GM19025 (cell line): ENCODE results near the gene PYGO2.
A peak's percentile ranks its signal among the peaks of the same experiment; 100 is the strongest.
"Not testable (repeated sequence)": the region's sequence is repeated elsewhere in the genome, so short reads cannot be mapped to it uniquely, and the experiment has no call there.

Source experiments
- ATAC-seq: cut with Tn5 transposase; IDR thresholded peaks from one replicate; pipeline ENCODE4 v1.9.1; 2021; ENCODE audit warnings: mild to moderate bottlenecking, low read depth, moderate library complexity; ENCODE audit not compliant: unreplicated experiment

The PYGO2 gene

DNA sequence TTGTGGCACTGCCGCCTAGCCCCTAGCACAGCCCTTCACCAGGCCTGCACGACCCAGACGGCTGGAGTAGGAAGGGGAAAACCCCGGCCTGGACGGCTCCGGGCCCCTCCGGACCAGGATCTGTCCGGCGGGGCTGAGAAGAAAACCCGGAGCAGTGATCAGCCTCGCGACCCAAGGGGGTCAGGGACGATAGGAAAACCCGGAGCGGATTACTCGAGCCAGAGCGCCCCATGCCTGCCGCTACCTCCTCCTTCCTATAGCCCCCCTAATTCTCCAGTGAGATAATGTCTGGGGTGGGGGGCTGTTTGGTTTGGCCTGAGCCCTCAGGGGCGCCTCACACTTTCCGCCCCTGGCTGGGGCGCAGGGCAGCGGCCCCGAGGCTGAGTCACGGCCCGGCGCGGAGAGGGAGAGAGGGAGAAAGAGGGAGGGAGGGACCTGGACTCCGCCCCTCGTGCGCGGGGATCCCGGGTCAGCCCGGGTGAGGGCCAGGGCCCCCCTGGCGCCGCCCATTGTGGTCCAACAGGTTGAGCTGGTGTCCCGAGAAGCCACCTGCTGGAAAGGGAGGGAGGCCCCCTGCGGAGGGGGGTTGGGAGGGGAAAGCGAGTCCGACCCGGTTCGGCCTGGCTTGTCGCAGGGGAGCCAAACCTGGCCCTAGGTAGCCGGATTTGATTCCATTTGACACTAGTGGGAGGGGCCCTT is 39.3 kb upstream of the PYGO2 start:
- ATAC-seq: peak; percentile 31

DNA sequence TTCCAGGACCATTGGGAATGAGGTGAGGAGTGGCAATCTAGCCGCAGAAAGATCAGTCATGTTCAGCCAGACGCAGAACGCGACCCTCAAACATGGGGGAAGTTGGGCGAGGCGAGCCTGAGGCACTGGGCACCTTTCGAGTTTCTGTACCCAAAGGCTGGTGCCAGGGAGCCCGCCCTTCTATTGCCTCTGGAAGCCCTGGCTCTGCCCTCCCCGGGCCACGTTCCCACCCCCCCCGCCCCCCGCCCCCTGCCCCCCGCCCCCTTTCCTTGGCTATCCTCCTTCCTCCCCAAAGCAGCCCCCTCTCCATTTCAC is 38.8 kb upstream of the PYGO2 start:
- no peak for ATAC-seq

DNA sequence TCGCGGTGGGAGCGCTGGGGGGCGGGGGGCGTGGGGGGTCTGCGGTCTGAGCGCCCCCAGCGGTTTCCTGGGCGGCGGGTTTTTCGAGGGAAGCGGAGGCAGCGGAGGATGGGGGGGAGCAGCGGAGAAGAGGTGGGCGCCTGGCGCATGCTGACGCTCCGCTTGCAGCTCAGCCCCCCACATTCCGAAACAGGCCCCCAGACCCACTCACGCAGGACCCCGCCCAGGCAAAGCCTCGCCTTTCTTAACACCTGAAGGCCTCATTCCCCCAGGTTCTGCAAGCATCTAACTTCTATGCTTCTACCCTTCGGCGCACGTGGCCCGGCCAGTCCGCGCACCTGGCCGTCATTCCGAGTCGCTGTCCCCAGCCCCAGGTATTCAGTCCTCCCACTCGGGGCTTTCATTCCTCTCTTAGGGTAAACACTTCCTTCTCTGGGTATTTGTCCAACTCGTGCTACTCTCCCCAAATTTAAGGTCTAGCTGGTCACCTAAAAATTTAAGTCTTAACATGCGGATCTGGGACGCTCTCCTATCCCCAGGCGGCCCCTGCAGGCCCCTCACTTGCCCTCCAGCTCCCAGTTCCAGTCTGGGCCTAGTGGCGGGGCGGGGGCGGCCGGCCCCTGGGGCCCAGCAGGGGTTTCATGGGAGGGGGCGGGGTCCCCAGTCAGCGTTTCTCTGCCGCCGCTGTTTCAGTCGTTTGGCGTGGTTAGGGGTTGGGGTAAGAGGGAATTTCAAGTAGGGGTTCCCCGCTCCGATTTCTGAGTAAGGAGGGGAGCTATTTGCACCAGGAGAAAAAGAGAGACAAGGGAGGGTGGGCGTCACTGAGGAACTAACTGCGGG is 38.2 kb upstream of the PYGO2 start:
- ATAC-seq: no peak

DNA sequence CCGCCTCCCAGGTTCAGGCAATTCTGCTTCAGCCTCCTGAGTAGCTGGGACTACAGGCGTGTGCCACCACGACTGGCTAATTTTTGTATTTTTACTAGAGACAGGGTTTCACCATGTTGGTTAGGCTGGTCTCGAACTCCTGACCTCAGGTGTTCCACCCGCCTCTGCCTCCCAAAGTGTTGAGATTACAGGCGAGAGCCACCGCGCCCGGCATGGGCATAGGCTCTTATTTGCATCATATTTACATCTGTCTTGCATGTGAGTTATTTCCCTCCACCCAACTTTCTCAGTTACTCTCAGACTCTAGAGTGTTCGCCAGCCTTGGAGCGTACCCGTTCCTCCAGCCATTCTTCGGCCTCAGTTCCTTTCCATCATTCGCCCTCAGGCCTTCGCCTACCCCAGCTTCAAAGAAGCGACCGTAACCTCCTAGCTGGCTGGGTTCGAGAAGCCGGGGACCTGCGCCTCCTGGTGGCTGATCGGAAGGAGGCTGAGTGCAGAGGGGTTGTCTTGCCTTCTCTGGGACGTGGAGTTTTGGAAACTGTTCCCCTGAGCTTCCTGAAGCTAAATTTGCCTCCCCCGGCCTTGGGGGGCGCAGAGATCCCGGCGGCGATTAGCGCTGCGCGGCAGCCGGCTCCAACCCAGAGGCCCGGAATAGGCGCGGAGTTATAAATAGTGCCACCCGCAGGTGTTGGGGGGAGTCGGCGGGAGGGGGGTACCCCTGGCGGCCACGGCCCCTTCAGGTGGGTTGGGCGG is 37.4 kb upstream of the PYGO2 start:
- ATAC-seq: no peak

DNA sequence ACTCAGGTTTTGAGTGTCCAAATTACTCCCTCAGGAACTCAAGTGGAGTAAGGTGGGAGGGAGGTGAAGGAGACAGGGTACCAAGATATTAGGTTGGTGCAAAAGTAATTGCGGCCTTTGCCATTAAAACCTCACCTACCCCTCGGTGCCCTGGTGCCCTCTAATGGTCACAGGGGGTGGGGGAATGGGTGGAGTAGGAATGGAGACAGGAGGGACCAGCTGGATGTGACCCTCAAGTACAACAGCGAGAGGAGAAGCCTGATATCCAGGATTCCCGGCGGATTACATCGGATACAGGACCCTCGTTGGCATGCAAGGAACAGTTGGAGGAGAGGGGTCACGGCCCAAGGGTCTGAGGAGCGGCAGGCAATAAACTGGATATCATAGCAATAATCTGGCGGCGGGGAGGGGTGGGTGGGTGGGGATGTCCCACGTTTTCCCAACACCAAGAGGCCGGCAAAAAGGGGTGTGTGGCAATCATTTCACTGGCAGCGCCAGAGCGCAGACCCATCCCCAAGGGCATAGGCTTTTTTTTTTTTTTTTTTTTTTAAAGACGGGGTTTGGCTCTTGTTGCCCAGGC is 36.7 kb upstream of the PYGO2 start:
- no peak for ATAC-seq

DNA sequence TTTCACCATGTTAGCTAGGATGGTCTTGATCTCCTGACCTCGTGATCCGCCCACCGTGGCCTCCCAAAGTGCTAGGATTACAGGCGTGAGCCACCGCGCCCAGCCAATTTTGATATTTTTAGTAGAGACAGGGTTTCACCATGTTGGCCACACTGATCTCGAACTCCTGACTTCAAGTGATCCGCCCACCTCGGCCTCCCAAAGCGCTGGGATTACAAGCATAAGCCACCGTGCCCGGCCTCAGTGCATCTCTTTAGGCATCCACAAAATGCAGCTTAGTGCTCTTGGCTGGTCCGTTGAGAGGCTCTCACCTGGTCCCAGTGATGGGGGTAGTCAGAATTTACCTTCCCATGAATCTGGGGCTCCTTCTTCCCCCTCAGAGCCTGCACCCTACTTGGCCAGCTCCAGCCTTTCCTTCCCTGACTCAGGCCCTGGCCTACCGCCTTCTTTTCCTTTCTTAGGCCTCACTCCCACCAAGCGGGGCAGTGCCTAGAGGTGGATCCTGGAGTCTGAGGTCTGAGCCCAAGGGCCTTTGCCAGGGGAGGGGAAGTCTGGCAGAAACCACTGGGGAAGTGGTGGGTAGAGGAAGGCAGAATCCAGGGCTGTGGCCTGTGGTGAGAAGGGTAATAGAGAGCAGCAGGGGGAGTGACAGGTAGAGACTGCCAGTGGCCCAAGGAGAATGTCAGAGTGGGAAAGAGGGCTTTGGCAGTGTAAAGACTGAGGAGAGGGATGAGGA is 35.6 kb upstream of the PYGO2 start:
- ATAC-seq: no peak

DNA sequence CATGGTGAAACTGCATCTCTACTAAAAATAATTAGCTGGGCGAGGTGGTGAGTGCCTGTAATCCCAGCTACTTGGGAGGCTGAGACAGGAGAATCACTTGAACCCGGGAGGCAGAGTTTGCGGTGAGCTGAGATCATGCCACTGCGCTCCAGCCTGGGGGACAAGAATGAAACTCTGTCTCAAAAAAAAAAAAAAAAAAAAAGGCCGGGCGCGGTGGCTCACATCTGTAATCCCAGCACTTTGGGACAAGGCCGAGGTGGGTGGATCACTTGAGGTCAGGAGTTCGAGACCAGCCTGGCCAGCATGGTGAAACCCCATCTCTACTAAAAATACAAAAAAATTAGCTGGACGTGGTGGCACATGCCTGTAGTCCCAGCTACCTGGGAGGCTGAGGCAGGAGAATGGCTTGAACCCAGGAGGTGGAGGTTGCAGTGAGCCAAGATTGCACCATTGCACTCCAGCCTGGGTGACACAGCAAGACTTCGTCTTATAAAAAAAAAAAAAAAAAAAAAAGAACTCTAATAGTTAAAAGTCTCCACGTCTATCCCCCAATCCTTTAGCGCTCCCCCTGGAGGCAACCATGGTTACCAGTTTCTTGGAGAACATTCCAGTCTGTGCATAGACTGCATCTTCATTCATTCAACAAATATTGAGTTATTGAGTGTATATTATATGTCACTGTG is 33.9 kb upstream of the PYGO2 start:
- not testable (repeated sequence) for ATAC-seq

DNA sequence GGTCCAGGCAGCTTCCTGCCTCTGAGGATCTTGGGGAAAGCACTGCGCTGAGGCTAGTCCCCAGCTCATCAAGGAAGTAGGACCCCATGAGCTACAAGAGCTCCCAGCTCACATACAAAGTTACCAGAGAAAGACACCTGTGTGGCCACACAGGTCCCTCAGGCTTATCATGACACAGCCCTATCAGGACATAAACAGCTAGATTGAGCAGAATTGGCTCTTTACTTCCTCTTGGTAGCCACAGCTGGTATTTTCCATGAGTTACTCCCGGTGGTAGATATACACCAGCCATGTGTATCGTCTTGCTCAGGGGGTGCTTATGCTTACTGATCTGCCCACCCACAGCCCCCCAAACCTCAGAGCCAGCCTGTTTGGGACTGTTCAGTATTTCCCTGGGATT is 33.0 kb upstream of the PYGO2 start:
- no peak for ATAC-seq

DNA sequence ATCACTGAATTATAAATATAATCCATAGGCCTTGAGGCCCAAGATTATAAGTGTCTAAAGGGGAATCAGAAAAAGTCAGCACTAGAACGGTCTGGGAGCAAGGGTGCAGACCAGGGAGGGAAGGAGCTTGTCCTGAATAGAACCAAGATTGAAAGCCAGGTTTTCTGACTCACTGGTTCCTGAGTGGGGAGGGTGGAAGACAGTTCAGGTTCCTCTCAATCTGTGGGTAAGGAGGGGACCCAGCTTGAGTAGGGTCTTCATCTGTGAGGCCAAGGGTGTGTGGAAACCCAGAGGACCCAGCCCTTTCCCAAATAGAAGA is 32.6 kb upstream of the PYGO2 start:
- ATAC-seq: no peak

DNA sequence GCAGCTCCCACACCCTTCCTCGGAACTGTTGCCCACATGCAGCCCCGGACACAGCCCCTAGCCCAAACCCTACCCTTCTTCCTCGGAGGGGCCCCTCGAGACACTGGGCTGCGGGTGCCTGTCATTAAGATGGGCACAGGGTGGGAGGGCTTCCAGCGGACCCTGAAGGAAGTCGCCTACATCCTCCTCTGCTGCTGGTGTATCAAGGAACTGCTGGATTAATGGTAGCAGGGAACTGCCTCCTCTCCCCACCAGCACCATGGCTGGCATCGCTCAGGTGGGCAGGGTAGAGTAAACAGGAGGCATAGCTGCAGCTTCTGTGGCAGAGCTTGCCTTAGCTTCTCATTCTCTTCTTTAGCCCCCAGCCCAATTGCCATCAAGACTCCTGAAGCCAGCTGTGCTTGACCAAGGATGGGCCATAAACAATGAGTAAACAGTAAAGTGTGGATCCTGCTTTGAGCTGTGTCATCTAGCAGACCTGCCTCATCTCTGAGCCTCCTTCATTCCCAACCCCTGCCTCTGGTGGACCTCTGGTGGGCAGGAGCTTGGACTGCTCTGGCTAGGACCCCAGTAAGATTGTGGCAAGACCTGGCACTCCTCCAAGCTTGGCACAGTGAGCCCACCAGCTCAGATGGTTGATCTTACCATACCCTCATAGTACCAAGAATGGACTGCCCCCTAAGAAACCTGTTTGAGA is 32.1 kb upstream of the PYGO2 start, which contains the start of gene LENEP:
Gene LENEP, plus strand, starts transcription at position 15 of the 697 bp plus-strand sequence. Its CDS starts 22 bp downstream, at position 37.
- no peak for ATAC-seq

DNA sequence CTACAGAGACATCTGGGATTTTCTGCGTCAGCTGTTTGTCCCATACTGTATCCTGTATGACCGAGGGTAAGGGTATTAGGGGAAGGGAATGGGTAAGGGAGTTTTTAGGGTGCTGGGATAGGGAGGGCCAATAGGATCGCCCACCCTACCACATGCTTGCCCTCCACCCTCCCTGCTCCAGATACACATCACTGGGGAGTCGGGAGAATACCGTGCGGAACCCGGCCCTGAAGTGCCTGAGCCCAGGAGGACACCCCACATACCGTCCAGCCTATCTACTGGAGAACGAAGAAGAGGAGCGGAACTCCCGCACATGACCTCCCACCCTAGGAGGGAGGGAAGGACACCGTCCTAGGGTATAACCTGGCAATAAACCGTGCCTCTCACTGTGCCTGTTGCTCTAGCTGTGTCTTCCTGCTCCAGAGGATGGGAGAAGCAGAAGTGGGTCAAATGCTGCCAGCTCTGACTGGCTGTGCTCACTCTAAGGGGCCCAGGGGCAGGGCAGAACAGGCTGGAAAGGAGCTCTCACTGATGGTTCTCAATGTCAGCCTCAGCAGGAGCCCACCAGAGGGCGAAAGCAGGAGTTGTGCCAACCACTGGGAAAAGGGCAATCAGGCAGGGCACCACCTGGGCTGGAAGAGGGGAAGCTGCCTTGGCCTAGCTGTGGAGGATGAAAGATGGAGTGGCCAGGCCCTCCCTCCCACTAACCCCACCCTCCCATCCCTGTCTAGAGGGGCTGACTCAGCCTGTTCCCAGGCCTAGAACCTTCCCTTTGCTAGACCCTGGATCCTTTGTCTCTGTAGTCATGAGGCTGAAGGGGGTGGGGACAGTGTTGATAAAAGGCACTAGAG is 31.4 kb upstream of the PYGO2 start:
- no peak for ATAC-seq

DNA sequence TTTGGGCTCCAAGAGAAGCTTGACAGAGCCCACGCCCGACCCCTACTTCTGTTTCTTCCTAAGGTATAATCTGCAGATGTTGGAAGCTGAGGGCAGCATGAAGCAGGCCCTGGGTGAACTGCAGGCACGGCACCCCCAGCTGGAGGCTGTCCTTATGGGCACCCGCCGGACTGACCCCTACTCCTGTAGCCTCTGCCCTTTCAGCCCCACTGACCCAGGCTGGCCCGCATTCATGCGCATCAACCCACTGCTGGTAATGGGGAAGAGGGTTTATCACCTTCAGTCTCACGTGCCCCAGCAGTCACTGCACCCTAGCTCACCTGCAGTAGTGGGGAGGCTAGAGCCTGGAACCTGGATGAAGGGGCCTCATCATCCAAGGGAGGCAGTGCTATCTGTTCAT is 28.7 kb upstream of the PYGO2 start:
- no peak for ATAC-seq

DNA sequence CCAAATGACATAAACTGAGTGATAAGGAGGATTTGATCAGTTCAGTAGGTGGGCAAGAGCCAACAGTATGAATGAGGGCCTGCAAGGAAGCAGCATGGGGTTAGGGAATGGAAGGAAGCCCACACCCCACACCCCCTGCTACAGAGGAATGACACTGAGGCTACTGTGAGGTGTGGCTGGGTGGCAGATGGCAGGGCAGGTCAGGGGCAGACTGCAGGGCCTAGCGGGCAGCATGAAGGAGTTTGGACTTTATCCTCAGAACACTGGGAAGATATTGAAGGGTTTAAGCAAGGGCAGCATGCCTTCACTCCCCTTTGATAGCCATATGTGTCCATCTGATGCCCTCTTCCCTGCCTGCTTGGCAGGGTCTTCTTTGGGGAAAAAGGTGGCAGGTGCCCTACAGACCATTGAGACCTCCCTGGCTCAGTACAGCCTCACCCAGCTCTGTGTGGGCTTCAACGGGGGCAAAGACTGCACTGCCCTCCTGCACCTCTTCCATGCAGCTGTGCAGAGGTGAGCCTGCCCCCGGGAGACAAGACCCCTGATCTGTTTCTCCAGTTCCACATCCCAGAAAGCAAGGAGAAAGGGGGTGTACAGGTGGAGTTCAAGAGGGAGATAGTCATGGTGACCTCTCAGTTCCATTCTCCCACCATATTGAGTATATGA is 27.7 kb upstream of the PYGO2 start:
- ATAC-seq: no peak

DNA sequence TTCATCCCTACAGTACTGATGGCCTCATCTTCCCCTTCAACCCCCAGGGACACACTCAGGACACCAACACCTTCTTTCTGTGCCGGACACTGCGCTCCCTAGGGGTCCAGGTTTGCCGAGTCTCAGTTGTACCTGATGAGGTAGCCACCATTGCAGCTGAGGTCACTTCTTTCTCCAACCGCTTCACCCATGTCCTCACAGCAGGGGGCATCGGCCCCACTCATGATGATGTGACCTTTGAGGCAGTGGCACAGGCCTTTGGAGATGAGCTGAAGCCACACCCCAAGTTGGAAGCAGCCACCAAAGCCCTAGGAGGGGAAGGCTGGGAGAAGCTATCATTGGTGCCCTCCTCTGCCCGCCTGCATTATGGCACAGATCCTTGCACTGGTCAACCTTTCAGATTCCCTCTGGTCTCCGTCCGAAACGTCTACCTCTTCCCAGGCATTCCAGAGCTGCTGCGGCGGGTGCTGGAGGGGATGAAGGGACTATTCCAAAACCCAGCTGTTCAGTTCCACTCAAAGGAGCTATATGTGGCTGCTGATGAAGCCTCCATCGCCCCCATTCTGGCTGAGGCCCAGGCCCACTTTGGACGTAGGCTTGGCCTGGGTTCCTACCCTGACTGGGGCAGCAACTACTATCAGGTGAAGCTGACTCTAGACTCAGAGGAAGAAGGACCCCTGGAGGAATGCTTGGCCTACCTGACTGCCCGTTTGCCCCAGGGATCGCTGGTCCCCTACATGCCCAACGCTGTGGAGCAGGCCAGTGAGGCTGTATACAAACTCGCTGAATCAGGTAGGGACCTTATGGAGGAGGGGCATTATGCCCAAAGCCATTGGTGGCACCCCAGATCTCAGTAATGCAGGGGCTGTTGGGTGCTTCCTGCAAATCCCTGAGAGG is 26.7 kb upstream of the PYGO2 start:
- ATAC-seq: no peak

DNA sequence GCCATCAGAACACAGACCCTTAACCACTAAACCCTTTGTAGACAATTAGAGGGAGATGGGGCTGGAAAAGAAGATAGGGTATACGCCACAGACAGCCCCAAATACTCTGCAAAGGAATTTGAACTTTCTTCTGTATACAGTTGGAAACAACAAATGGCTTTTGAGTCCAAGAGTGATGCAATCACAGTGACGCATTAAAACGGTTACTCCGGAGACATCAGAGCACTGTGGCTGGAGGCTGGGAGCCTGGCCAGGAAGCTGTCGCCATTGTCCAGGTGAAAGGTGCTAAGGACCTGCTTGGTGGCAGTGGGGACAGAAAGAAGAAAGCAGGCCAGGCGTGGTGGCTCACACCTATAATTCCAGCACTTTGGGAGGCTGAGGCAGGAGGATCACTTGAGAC is 25.7 kb upstream of the PYGO2 start:
- ATAC-seq: no peak

DNA sequence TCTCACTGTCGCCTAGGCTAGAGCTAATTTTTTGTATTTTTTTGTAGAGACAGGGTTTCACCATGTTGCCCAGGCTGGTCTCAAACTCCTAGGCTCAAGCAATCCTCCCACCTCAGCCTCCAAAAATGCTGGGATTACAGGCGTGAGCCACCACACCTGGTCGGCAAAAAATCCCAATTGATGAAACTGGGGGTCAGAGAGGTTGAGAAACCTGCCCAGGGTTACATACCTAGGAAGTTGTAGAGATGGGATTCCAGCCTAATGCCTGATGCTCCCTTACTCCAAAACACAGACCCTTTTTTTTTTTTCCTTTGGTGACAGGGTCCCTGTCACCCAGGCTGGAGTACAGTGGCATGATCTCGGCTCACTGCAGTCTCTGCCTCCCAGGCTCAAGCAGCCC is 25.2 kb upstream of the PYGO2 start:
- ATAC-seq: not testable (repeated sequence)
